Body of pancreas (tissue), 4 donors: ENCODE measurements around the gene PMPCA. TPM values are rescaled to one million over a fixed set of nuclear protein-coding genes. Genes with fewer than 3 reads are reported as not detected.

ENCODE experiments used
- ATAC-seq: fragments of 150-250 bp; one replicate; pipeline ENCODE4 v1.9.1; 2016
- DNase-seq, 4 donors: peaks; one replicate each; pipeline ENCODE4 v3.0.0-alpha.2; 2019
- H3K27ac ChIP-seq, 4 donors: fragments of 200-600 bp; sonication (generic); 1 replicate in 3 of 4; 2 replicates in 1 of 4; pipeline versions ENCODE4 v1.5.1 to v1.6.1; 2016 to 2019; ENCODE audit warnings: mild to moderate bottlenecking in 1 of 4, mixed read lengths in 1 of 4, moderate library complexity in 1 of 4
- H3K27me3 ChIP-seq, 2 donors: fragments of 200-600 bp; sonication (generic); one replicate each; pipeline ENCODE4 v1.6.0; 2016; ENCODE audit warnings: mild to moderate bottlenecking in 1 of 2
- H3K36me3 ChIP-seq, 2 donors: fragments of 200-600 bp; sonication (generic); replicated peaks in 1 of 2; 2 replicates each; pipeline ENCODE4 v1.5.1; 2016; ENCODE audit warnings: low read depth in 2 of 2; ENCODE audit not compliant: insufficient read depth in 1 of 2
- H3K4me1 ChIP-seq: fragments of 200-600 bp; sonication (generic); one replicate; pipeline ENCODE4 v1.6.0; 2016
- H3K4me3 ChIP-seq, 2 donors: fragments of 200-600 bp; sonication (generic); 1 replicate in 1 of 2; 2 replicates in 1 of 2; pipeline ENCODE4 v1.5.1; 2016 to 2019
- H3K9me3 ChIP-seq, 3 donors: fragments of 200-600 bp; sonication (generic); 1 replicate in 2 of 3; 2 replicates in 1 of 3; pipeline ENCODE4 v1.5.1; 2016
- CTCF ChIP-seq, 7 experiments: fragments of 450-650 bp in 4 of 7; fragments of 200-600 bp in 3 of 7; sonication (generic) in 3 of 7; IDR thresholded peaks; one replicate each; pipeline ENCODE4 v1.5.1; 2016 to 2019; ENCODE audit warnings: antibody characterized with exemption in 7 of 7
- POLR2A ChIP-seq, 3 donors: fragments of 450-650 bp; IDR thresholded peaks; one replicate each; pipeline ENCODE4 v1.6.1; 2016; ENCODE audit warnings: antibody characterized with exemption in 3 of 3, mild to moderate bottlenecking in 2 of 3
- WGBS, 2 donors: methylation state at CpG; one replicate each; pipeline ENCODE4 v1.1.5; 2017; 5-methylcytosine and 5-hydroxymethylcytosine counted together
- intact Hi-C: fragments of 100-400 bp; cut with DNase I; formaldehyde crosslinking; loops from one replicate; pipeline ENCODE4 v1.15.1; 2023
- total RNA-seq, 2 donors: library from RNA; depleted of rRNA; stranded (reverse); fragments of >200 nt; gene quantifications; one replicate each; pipeline ENCODE4 v1.1.0, GENCODE V29; 2016

Gene PMPCA
- total RNA-seq, 2 donors from 2014 or later = 23.6 to 25.1 TPM

- DNase-seq = no peak
- Histone ChIP-seq H3K27ac (no peak overlapping the region), H3K36me3 (peaks cover 14 to 52% of the 10 kb centered on the region in 2 donors), H3K4me3 (no peak overlapping the region), H3K4me1 (no peaks in the 10 kb centered on the region), H3K9me3 (no peaks in the 10 kb centered on the region), H3K27me3 (no peaks in the 10 kb centered on the region)
- intact Hi-C loops = no loop called here
- 74 to 80% methylated on average over 3 of the region's 3 CpGs for WGBS, 2 donors
- TF ChIP-seq CTCF (IDR thresholded peaks at IDR 0.05) (no peak), POLR2A (IDR thresholded peaks at IDR 0.05) (no peak)
- ATAC-seq = no peak
Measured at GRCh38 chr9:136448655-136449054, 38.2 kb downstream of the PMPCA start.

GRCh38 chr9:136451221-136451877 lies 40.9 kb downstream of the PMPCA start:
- DNase-seq (no peak), ATAC-seq (no peak)
- WGBS, 2 donors = 87 to 91% methylated on average over 16 to 26 of the region's 26 CpGs
- H3K4me1 ChIP-seq = no peaks in the 10 kb centered on the region
- H3K36me3 ChIP-seq = peaks cover 14 to 63% of the 10 kb centered on the region in 2 donors
- no peaks in the 10 kb centered on the region for H3K9me3 ChIP-seq
- no peaks in the 10 kb centered on the region for H3K27me3 ChIP-seq
- TF ChIP-seq CTCF (IDR thresholded peaks at IDR 0.05) = no peak
- no peak for TF ChIP-seq POLR2A (IDR thresholded peaks at IDR 0.05)
- no peak overlapping the region for H3K4me3 ChIP-seq
- intact Hi-C loops = no loop called here
- no peak overlapping the region for H3K27ac ChIP-seq

- TF ChIP-seq POLR2A (IDR thresholded peaks at IDR 0.05) = no peak
- DNase-seq (no peak), ATAC-seq (no peak)
- Histone ChIP-seq H3K9me3 (no peaks in the 10 kb centered on the region), H3K4me3 (no peak overlapping the region), H3K4me1 (no peaks in the 10 kb centered on the region), H3K36me3 (peaks cover 7 to 62% of the 10 kb centered on the region in 2 donors), H3K27me3 (no peaks in the 10 kb centered on the region), H3K27ac (no peak overlapping the region)
- 88 to 89% methylated on average over 11 of the region's 11 CpGs for WGBS, 2 donors
- intact Hi-C loops = no loop called here
Measured at GRCh38 chr9:136453326-136453725, 42.9 kb downstream of the PMPCA start.

GRCh38 chr9:136454026-136454796 lies 43.8 kb downstream of the PMPCA start:
- H3K4me1 ChIP-seq = no peaks in the 10 kb centered on the region
- H3K4me3 ChIP-seq = no peak overlapping the region
- DNase-seq = no peak
- no peak for ATAC-seq
- no peaks in the 10 kb centered on the region for H3K27me3 ChIP-seq
- peaks cover 8 to 66% of the 10 kb centered on the region in 2 donors for H3K36me3 ChIP-seq
- WGBS, 2 donors = 90 to 96% methylated on average over 14 to 22 of the region's 25 CpGs
- no peak overlapping the region for H3K27ac ChIP-seq
- H3K9me3 ChIP-seq = no peaks in the 10 kb centered on the region
- TF ChIP-seq CTCF (IDR thresholded peaks at IDR 0.05) = no peak
- no peak for TF ChIP-seq POLR2A (IDR thresholded peaks at IDR 0.05)
- intact Hi-C loops = no loop called here

- intact Hi-C loops = no loop called here
- H3K36me3 ChIP-seq = peaks cover 12 to 66% of the 10 kb centered on the region in 2 donors
- ATAC-seq (no peak), DNase-seq (no peak)
- no peak for TF ChIP-seq POLR2A (IDR thresholded peaks at IDR 0.05)
- TF ChIP-seq CTCF (IDR thresholded peaks at IDR 0.05) = no peak
- H3K27me3 ChIP-seq = no peaks in the 10 kb centered on the region
- H3K4me3 ChIP-seq = no peak overlapping the region
- no peak overlapping the region for H3K27ac ChIP-seq
- WGBS, 2 donors = 93 to 94% methylated on average over 34 to 40 of the region's 43 CpGs
- no peaks in the 10 kb centered on the region for H3K4me1 ChIP-seq
- H3K9me3 ChIP-seq = no peaks in the 10 kb centered on the region
Measured at GRCh38 chr9:136455043-136456002, 44.9 kb downstream of the PMPCA start.
